GM19438 (cell line): ENCODE measurements around the gene RBM34.
"Not testable (repeated sequence)": the region's sequence is repeated elsewhere in the genome, so short reads cannot be mapped to it uniquely, and the experiment has no call there.

Experiments used
- ATAC-seq: cut with Tn5 transposase; IDR thresholded peaks from one replicate; pipeline ENCODE4 v1.9.1; 2021; ENCODE audit warnings: low read depth; ENCODE audit not compliant: unreplicated experiment

The RBM34 gene

GRCh38 chr1:235093013-235093695 is 67.9 kb downstream of the RBM34 start:
- no peak for ATAC-seq

- ATAC-seq: not testable (repeated sequence)
Observed at GRCh38 chr1:235092415-235092814, 68.6 kb downstream of the RBM34 start.

- not testable (repeated sequence) for ATAC-seq
Observed at GRCh38 chr1:235092045-235092406, 69.0 kb downstream of the RBM34 start.

GRCh38 chr1:235091319-235092044 is 69.6 kb downstream of the RBM34 start:
- ATAC-seq: not testable (repeated sequence)

- no peak for ATAC-seq
Observed at GRCh38 chr1:235090406-235091069, 70.5 kb downstream of the RBM34 start.

GRCh38 chr1:235088907-235089306 is 72.1 kb downstream of the RBM34 start:
- no peak for ATAC-seq

- ATAC-seq: no peak
Observed at GRCh38 chr1:235088430-235088829, 72.6 kb downstream of the RBM34 start.

GRCh38 chr1:235087906-235088305 is 73.1 kb downstream of the RBM34 start:
- no peak for ATAC-seq

GRCh38 chr1:235085411-235086117 is 75.5 kb downstream of the RBM34 start:
- not testable (repeated sequence) for ATAC-seq
